Measurements from ENCODE around the gene EDA.
"Not testable (repeated sequence)": the region's sequence is repeated elsewhere in the genome, so short reads cannot be mapped to it uniquely, and the experiment has no call there.

The EDA gene

DNA sequence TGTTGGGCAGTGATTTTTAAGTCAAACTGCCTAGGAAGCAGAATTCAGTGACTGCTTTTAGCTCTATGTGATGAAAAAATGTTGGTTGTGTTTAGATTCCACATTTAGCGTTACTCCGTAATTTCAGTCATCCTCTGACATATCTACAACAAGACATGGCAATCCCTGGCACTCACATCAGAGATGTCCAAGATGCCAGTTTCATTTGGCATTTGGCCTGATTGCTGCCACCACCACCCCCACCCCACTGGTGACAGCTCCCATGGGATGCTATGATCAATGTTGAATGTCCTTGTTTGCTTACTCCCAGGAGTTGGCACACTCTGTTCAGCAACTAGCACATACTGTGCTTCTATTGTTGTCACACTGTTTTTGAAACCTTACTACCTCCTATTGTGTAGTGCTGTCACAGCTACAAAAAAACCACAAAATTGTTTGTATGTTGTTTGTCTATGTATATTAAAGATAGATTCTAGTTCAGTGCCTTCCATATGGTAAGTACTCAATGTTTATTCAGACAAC is 332.4 kb downstream of the EDA start:
- DNase-seq (ENCODE audit: low read depth in 1 of 2, low spot score in 1 of 2): no peak

DNA sequence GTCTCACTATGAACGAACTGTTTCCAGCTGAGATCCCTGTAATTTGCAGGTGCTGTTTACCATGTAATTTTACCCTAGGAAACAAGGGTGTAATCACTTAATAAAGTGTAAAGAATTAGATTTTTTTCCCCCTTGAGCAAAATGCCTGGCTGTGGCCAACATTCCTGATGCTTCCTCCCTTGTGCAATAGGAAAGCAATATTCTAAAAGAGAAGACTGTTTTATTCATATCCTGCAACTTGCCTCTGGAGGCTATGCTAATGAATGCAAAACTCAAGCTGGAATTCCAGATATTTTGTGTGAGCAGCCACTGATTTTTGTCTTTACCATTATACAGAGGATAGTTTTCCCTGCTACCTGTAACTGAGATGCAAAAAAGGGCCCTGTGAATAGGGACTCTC is 335.8 kb downstream of the EDA start:
- no peak for DNase-seq (ENCODE audit: low read depth in 1 of 2, low spot score in 1 of 2)

DNA sequence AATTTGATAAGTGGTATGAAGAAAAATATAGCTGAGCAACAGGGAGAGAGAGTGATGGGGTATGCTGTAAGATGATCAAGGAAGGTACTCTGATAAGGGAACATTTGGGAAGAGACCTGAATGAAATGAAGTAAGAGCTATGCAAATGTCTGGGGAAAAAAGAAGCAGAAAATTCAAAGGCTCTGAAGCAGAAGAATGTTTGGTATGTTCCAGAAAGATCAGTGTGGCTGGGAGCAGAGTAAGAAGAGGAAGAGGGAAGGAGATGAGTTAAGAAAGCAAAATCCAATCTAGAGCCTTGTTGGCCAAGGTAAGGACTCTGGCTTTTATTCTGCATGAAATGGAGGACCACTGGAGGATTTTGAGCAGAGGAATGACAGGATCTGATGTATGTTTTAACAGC is 343.8 kb downstream of the EDA start:
- DNase-seq (ENCODE audit: low read depth in 1 of 2, low spot score in 1 of 2): no peak

DNA sequence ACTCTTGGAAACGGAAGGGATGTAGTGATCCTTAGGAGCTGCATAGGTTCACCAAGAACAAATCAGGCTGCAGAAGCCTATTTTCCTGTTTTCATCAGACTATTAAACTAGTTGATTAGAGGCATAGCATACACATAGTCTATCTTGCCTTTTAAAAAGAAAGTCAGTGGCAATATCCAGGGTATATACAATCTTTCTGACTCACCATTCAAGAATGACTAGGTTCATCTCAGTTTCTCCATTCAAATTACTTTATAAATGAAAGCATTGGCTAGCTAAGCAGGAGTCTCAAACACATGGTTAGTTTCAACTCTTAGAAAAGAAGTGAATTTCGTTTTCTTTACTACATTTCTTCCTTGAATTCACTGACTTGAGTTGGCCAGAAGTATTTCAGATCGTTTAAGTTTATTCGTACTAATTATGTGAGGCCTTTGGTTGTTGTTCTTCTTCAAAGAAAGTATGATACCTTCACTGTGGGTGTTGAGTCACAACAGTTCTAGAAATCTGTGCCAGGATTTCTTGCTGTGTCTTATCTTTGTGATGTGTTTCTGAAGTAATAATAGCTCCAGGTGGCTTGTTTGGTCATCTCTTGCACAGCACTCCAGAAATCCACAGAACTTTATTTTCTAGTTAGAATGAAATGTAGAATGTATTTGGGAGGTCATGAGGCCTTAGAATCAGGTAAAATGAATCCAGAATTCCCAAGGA is 345.6 kb downstream of the EDA start:
- DNase-seq (ENCODE audit: low read depth in 1 of 2, low spot score in 1 of 2): no peak

DNA sequence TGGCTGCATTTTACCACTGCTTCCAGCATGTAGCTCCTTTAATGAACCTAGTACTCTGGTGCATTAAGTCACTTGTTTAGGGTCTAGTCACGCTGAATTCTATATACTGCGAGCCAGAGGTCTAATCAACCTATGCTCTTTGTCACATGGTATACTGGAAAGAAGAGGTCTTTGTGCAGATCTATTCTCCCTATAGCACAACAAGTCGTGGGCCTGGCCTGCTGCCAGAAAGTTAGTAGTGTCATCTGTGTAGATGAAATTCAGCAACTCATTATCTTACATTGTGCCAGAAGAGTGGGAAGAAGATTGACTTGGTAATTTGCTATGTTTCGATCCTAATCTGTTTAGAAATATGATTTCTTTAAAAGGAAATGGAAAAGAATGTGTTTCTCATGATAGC is 353.0 kb downstream of the EDA start:
- DNase-seq (ENCODE audit: low read depth in 1 of 2, low spot score in 1 of 2): no peak

DNA sequence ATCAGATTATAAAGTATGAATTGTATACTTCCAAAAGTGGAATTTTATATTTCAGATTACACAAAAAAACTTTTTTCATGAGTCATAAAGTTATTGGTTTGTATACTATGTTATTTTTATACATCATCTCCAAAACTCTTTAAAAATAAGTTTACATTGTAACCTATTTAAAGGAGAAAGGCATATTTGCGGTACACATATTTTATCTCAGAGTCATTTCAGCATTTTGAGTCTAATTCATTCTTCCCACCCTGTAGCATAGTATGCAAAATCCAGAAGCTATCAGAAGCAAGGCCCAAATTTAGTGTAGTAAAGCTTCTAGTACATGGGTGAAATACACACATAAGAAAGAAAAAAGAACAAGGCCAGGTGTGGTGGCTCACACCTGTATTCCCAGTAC is 353.5 kb downstream of the EDA start:
- DNase-seq (ENCODE audit: low read depth in 1 of 2, low spot score in 1 of 2): no peak

DNA sequence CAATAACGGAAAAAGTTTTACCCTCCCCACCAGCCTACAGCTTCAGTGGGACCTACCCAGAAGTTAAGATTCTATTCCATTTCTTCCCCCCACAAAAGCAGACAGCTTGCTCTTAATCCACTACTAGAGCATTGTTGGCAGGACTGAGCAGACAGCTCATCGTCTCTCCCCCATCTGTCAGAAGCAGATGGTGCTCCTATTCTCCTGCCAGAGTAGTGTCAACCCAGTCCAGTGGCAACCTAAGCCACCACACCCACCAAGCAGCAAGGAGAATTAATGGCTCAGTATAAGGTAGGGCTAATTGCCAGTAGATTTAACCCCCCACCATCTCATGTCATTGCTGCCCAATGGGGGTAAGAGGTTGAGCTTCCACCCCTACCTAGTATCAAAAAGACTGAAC is 371.8 kb downstream of the EDA start:
- no peak for DNase-seq (ENCODE audit: low read depth in 1 of 2, low spot score in 1 of 2)

DNA sequence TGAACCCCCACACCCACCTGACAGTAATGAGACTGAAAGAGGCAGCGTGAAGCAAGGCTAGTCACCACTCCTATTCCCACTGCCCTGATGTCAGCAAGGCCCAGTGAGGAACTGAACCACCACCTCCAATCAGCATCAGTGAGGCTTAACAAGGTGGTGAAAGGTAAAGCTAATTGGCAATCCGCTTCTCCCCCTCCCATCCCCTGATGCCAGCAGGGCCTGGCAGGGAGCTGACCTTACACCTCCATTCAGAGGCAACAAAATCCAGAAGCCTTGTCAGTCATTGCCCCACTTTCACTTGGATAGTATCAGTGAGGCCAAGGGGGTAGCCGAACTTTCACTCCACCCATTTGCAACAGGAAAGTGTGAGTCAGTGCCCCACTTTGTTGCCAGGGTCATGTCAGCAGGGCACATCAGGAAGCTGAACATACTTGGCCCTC is 373.1 kb downstream of the EDA start:
- DNase-seq (ENCODE audit: low read depth in 1 of 2, low spot score in 1 of 2): no peak

DNA sequence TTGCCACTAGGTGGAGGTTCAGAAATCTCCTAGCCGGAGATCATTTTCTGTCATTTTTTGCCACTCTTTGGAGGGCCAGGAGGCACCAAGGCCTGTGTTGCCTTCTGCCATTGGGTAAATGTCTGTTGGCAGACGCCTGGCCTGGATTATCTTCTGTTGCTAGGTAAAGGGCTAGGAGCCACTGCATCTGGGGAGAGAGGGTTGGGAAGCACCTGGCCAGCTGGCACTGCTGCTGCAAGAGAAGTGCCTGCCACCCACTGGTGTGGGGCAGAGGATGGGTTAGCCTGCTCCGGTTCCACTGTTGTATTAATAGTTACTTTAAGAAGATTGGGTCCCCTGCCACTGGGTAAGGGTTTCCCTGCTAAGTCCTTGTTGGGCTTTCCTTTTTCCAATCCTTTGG is 375.8 kb downstream of the EDA start:
- DNase-seq (ENCODE audit: low read depth in 1 of 2, low spot score in 1 of 2): no peak

DNA sequence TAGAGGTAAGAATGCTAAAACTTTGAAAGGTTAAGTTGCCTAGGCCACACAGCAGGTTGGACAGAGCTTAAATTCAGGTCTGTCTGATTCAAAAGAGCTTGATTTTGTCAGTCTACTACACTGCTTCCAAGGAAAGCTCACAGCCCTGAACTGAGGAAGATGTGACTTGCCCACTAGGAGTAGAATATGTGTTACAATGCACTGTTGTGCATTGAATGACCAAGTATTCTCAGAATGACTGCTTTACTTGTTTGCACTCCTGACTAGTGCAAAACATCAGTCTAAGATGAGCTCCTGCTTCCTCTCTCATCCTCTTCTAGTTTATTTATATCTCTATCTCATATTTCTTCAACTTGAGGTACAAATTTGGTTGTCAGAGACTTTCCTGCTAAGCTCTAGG is 377.6 kb downstream of the EDA start:
- DNase-seq (ENCODE audit: low read depth in 1 of 2, low spot score in 1 of 2): no peak

DNA sequence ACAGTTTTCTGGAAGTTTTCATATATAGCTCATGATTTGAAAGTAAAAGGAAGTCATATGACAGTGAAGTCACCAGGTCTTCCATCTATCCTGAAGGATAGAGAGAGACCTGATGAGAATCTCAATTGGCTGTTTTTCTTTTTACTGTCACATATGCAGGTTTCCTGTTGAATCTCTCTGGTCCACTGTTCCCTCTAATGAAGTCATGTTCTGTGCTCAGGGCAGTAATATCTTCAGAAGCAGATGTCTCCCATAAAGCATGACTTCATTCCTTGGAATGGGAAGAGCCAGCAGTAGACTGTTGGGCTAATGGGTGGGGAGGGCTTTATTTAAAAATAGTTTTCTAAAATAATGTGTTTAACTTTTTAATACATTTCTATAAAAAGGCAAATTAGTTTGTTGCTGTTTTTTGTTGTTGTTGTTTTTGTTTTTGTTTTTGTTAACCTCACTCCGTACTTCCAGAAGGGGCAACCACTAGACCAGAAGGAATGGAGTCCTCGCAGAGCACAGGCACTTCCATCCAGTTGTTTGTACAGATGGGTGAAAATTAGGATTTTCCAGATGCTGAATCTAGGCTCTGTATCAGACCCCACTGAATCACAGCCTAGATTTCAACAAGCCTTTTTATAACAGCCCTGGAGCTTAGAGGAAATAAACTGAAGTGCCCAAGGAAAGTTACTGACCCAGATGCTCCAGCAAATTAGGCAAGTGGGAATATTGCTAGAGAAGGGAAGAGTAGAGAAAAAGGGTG is 379.6 kb downstream of the EDA start:
- DNase-seq (ENCODE audit: low read depth in 1 of 2, low spot score in 1 of 2): no peak

DNA sequence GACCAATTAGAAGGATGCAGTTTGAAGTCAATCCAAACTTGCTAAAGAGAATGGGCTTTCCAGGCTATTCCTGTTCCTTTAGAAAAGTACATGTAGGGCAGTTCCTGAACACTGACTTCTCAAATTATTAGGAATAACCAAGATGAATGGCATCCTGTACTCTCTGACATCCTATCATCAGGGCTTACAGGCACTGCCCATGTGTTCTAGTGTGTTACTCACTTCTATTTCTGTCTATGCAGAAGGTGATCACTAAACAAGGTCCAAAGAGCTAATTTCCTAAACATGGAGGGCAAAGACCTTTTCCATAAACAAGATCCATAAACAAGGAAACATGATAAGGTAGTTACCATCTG is 380.2 kb downstream of the EDA start:
- DNase-seq (ENCODE audit: low read depth in 1 of 2, low spot score in 1 of 2): no peak

DNA sequence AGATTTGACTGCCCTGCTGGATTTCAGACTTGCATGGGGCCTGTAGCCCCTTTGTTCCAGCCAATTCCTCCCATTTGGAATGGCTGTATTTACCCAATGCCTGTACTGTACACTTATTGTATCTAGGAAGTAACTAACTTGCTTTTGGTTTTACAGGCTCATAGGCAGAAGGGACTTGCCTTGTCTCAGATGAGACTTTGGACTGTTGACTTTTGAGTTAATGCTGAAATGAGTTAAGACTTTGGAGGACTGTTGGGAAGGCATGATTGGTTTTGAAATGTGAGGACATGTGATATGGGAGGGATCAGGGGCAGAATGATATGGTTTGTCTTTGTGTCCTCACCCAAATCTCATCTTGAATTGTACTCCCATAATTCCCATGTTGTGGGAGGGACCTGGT is 382.4 kb downstream of the EDA start:
- DNase-seq (ENCODE audit: low read depth in 1 of 2, low spot score in 1 of 2): not testable (repeated sequence)

DNA sequence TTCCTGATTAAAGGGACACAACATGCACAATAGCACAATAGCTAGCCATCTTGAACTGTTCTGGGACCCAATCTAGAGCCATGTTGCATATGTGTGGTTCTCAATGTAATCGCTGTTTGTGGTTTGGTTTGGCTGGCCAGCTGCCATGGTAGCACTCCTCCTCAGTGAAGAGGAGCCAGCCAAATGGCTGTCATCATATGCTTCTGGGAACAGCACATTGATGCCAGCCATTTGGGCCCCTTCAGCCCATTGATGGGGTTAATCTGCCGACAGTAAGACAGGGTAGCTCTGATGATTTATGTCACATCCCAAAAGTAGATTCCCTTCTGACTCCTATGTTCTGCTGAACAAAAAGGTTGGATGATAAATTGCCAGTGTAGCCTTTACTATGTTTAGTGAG is 385.4 kb downstream of the EDA start:
- no peak for DNase-seq (ENCODE audit: low read depth in 1 of 2, low spot score in 1 of 2)

DNA sequence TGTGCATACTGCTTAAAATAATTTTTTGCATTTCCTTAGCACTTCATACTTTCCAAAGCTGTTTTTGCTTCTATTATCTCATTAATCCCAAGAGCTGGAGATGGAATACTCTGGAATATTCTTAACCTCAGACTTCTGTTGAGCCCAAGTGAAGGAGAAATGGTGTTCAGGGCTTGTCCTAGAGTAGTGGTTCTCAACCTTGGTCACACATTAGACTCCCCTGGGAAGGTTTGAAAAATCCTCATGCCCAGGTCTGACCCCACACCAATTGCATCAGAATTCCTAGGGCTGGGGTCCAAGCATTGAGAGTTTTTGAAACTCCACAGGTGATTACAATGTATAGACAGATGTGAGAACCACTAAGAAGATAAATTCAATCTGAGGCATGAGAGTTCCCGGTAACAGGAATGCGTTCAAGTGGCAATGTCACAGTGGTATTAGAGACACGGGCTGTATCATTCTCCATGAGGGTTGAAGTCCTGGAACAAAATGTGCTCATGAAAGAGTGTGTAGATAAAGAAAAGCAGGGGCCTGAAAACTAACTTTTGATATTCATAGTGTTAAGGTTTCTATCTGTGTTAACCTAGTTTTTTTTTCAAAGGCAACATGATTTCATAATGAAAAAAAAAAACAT is 385.9 kb downstream of the EDA start:
- DNase-seq (ENCODE audit: low read depth in 1 of 2, low spot score in 1 of 2): no peak

DNA sequence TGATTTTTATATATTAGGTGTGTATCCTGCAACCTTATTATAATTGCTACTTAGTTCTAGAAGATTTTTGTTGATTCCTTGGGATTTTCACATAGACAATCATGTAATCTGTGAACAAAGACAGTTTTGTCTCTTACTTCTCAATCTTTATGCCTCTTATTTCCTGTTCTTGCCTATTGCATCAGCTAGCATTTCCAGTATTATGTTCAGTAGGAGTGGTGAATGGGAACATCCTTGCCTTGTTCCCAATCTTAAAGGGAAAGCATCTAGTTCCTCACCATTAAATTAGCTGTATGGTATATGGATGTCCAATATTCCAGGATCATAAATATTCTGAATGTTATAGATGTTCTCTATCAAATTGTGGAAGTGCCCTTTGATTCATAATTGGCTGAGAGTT is 392.0 kb downstream of the EDA start:
- DNase-seq (ENCODE audit: low read depth in 1 of 2, low spot score in 1 of 2): no peak

DNA sequence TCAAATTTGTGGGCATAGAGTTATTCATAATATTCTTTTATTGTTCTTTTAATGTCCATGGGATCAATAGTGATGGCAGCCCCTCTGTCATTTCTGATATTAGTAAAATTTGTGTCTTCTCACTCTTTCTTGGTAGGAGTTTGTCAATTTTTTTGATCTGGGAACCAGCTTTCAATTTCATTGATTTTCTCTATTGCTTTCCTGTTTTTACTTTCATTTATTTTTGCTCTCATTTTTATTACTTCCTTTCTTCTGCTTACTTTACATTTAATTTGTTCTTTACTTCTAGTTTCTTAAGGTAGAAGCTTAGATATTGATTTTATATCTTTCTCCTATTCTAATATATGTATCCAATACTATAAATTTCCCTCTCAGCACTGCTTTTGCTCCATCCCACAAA is 393.1 kb downstream of the EDA start:
- DNase-seq (ENCODE audit: low read depth in 1 of 2, low spot score in 1 of 2): no peak

DNA sequence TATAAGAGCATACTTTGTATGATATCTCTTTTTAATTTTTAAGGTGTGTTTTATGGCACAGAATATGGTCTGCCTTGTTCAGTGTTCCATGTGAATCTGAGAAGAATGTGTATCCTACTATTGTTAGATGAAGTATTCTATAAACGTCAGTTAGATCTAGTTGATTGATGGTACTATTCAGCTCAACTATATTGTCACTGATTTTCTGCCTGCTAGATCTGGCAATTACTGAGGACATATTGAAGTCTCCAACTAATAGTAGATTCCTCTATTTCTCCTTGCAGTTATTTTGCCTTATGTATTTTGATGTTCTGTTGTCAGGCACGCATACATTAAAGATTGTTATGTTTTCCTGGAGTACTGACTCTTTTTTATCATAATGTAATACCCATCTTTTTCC is 394.1 kb downstream of the EDA start:
- no peak for DNase-seq (ENCODE audit: low read depth in 1 of 2, low spot score in 1 of 2)

DNA sequence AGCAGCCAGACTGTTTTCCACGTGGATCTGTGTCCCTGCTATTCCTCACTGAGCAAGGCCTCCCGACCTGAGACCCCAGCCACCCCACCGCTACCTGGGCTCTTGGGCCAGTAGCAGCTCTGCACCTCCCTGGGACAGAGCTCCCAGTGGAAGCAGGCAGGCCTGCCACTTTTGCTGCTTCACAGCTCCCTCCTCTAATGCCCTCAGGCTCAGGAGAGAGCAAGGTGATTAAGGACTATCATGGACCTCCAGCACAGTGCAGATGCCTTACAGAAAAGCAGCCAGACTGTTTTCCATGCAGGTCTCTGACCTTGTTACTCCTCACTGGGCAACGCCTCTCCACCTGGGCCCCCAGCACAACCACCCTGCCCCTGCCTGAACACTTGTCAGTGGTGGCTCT is 396.8 kb downstream of the EDA start:
- no peak for DNase-seq (ENCODE audit: low read depth in 1 of 2, low spot score in 1 of 2)

DNA sequence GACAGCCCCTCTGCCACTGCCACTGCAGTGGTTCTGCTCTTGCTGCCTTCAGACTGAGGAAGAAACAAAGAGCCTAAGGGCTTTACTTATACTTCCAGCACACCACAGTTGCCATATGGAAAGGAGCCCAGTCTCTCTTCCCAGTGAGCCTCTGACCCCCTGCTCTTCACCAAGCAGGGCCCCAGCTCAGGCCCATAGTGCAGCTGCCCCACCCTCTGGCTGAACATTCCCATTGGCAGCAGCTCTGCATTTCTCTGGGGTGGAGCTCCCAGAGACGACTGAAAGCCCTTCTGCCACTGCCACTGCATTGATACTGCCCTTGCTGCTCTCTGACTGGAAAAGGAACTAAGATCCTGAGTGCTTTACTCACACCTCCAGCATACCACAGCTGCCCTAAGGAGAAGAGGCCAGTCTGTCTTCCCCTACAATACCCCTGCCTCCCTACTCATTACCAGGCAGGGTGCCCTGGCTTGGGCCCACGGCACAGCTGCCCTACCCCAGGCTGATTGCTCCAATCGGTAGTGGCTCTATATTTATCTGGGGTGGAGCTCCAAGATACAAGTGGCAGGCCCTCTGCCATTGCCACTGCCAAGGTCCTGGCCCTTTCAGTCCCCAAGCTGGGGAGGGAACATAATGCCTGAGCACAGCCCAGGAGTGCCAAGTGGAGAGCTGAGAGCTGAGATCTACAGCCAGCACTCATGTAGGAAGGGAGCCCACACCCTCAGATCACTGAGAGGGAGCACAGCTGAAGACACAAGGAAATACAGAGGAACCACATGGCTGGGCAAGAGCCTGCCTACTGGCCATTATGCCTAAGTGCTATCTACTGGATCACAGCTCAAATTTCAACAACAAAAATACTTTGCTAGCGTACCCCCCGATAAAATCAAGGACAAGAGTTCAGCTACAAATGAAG is 397.8 kb downstream of the EDA start:
- no peak for DNase-seq (ENCODE audit: low read depth in 1 of 2, low spot score in 1 of 2)

DNA sequence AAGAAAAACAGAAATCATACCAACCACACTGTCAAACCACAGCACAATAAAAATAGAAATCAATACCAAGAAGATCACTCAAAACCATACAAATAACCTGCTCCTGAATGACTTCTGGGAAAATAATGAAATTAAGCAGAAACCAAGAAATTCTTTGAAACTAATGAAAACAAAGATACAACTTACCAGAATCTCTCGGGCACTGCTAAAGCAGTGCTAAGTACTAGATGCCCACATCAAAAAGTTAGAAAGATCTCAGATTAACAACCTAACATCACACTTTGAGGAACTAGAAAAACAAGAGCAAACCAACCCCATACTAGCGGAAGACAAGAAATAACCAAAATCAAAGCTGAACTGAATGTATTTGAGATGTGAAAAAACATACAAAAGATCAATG is 400.6 kb downstream of the EDA start:
- DNase-seq (ENCODE audit: low read depth in 1 of 2, low spot score in 1 of 2): no peak

Data from stimulated activated CD4-positive, alpha-beta T cell treated with anti-CD3 and anti-CD28 coated beads, Interleukin-15, amount 100 ng/mL, for 1 hour (primary cell).